HFFc6 (cell line): ENCODE data around the gene SLC10A7. TPM values are rescaled to one million over a fixed set of nuclear protein-coding genes. Genes with fewer than 3 reads are reported as not detected.

Experiments used
- DNase-seq: peaks from one replicate; pipeline ENCODE4 v3.0.0-alpha.2; 2018
- H3K27ac Mint-ChIP-seq: 2 replicates; pipeline ENCODE4 v1.8.0; 2020; ENCODE audit warnings: mild to moderate bottlenecking, mixed read lengths
- H3K27me3 Mint-ChIP-seq: 2 replicates; pipeline ENCODE4 v1.8.0; 2021; ENCODE audit warnings: mild to moderate bottlenecking, moderate library complexity, mixed read lengths; ENCODE audit not compliant: insufficient read depth
- H3K36me3 Mint-ChIP-seq: 2 replicates; pipeline ENCODE4 v1.8.0; 2021; ENCODE audit warnings: low read depth, mixed read lengths
- H3K4me1 Mint-ChIP-seq: 2 replicates; pipeline ENCODE4 v1.8.0; 2020; ENCODE audit warnings: low read depth, mixed read lengths
- H3K4me3 Mint-ChIP-seq: 2 replicates; pipeline ENCODE4 v1.8.0; 2020; ENCODE audit warnings: mild to moderate bottlenecking, moderate library complexity, mixed read lengths
- H3K9me3 Mint-ChIP-seq: 2 replicates; pipeline ENCODE4 v1.8.0; 2020; ENCODE audit warnings: mild to moderate bottlenecking, mixed read lengths
- total RNA-seq, 6 experiments: library from RNA; stranded (reverse); fragmentation: NEBNext Ultra II Directional; extraction: Animal tissue kit (Norgen Biotek cat#: 25700); gene quantifications; 2 replicates in 1 of 6; 3 replicates in 5 of 6; pipeline ENCODE4 v1.2.3, GENCODE V29; 2021
- TF ChIP-seq, protein P1 (sequence below): fragments of 200-600 bp; sonication (generic); IDR thresholded peaks from 2 replicates; pipeline ENCODE4 v1.5.0; 2021; ENCODE audit warnings: antibody characterized with exemption, mild to moderate bottlenecking

Gene SLC10A7
- total RNA-seq, 6 experiments from 2014 or later = 8.8 to 13.2 (median 10.7) TPM

DNA sequence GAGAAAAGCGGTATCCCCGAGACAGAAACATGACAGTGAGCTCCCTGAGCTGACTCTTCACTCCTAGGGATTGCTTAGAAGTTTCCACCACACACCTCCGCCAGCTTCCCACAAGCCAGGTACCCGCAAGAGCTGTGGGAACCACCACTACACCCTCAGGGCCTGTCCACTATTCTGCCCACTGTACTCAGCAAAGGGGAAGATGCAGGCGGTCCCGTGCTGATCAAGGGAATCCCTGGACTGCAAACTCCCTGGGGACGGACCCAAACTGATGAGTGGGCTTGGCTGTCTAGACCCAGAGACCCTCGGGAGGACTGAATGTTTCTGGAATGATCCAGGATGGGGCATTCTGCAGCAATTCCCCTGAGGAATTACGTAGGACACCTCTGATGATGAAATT is 277.2 kb downstream of the SLC10A7 start:
- Mint-ChIP-seq H3K4me1 (peaks cover 64% of the 10 kb centered on the region), H3K36me3 (peaks cover under 1% of the 10 kb centered on the region; the same call in 1 of the 2 replicates), H3K27me3 (peaks cover 2% of the 10 kb centered on the region), H3K9me3 (no peaks in the 10 kb centered on the region), H3K4me3 (no peak overlapping the region), H3K27ac (no peak overlapping the region)
- DNase-seq = no peak
- TF ChIP-seq, protein P1, sequence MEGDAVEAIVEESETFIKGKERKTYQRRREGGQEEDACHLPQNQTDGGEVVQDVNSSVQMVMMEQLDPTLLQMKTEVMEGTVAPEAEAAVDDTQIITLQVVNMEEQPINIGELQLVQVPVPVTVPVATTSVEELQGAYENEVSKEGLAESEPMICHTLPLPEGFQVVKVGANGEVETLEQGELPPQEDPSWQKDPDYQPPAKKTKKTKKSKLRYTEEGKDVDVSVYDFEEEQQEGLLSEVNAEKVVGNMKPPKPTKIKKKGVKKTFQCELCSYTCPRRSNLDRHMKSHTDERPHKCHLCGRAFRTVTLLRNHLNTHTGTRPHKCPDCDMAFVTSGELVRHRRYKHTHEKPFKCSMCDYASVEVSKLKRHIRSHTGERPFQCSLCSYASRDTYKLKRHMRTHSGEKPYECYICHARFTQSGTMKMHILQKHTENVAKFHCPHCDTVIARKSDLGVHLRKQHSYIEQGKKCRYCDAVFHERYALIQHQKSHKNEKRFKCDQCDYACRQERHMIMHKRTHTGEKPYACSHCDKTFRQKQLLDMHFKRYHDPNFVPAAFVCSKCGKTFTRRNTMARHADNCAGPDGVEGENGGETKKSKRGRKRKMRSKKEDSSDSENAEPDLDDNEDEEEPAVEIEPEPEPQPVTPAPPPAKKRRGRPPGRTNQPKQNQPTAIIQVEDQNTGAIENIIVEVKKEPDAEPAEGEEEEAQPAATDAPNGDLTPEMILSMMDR = no peak

DNA sequence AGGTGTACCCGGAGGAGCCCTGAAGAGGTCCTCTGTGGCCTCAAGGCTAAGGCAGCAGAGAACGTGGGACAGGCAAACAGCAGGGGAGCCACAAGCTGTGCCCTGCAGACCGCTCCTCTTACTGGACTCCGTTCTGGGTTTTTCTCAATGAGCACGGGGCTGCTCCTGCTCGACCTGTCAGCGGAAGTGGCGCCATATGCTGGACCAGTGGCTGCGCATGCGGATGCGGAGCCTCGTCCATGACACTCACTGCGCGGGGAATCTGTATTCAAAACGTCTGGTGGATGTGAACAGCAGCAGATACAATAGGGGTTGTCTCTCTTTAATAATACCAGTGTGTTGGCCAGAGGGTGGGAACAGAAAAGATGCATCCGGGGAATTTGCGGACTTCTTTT is 277.9 kb downstream of the SLC10A7 start:
- Mint-ChIP-seq H3K4me1 (peaks cover 64% of the 10 kb centered on the region), H3K27ac (no peak overlapping the region), H3K27me3 (peaks cover 2% of the 10 kb centered on the region), H3K36me3 (no peaks in the 10 kb centered on the region), H3K4me3 (no peak overlapping the region), H3K9me3 (no peaks in the 10 kb centered on the region)
- TF ChIP-seq, protein P1 = no peak
- DNase-seq = no peak

DNA sequence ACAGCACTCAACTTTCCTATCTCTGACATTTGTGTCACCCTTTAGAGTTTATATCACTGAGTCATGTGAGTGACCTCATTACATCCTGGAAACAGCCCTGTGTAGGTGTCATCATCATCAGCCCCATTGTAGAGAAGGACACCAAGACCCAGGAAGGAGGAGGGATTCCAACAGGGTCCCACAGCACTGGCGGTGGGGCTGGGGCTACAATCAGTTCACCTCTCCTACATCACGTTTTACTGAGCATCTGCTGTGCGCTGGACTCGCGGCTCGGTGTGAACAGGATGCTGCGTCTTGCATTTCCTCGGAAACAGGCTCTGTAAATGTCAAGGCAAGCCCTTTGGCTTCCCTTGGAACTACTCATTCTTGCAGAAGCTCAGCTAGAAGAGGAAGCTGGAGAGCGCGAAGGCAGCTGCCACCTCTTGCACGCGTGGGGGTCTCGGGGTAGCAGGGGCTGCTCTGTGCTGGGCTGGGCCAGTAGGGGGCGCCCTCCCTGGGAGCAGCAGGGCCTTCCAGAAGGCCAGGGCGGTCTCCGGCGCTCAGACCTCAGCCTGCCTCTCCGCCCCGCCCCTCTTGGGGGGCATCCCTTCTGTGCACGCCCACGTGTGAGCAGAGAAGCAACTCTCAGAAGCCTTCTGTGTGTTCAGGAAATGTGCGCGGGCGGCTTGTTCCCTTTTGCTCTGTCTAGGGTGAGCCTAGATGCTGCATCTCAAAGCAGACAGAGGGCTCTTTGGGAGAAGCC is 278.4 kb downstream of the SLC10A7 start:
- DNase-seq = peak; percentile 15

DNA sequence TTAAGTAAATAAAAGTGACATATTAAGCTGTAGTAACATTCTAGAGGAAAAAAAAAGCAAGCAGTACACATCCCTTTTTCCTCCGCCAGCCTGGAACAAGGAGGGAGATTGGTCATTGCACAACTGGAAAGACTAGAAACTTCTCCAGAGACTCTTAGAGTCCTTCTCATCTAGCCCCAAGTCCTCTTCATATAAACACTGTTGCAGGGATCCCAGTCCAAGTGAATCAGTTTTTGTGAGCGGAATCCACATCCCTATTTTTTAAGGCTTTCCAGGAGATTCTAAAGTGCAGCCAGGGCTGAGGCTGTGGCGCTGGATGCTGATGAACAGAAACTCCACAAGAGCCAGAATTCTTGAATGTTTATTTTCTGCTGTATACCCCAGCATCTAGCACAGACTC is 283.6 kb downstream of the SLC10A7 start:
- no peaks in the 10 kb centered on the region for H3K36me3 Mint-ChIP-seq
- no peaks in the 10 kb centered on the region for H3K9me3 Mint-ChIP-seq
- H3K27me3 Mint-ChIP-seq = peaks cover 1% of the 10 kb centered on the region
- TF ChIP-seq, protein P1 = no peak
- H3K4me1 Mint-ChIP-seq = peaks cover 33% of the 10 kb centered on the region
- no peak overlapping the region for H3K4me3 Mint-ChIP-seq
- no peak for DNase-seq
- H3K27ac Mint-ChIP-seq = no peak overlapping the region

More for the DNA sequence above, 278.4 kb downstream of the SLC10A7 start:
- Mint-ChIP-seq H3K27me3 (peaks cover 2% of the 10 kb centered on the region), H3K4me3 (no peak overlapping the region), H3K4me1 (peaks cover 64% of the 10 kb centered on the region), H3K27ac (peak overlapping the region; percentile 95), H3K9me3 (no peaks in the 10 kb centered on the region), H3K36me3 (no peaks in the 10 kb centered on the region)
- TF ChIP-seq, protein P1 = peak; percentile 74

DNA sequence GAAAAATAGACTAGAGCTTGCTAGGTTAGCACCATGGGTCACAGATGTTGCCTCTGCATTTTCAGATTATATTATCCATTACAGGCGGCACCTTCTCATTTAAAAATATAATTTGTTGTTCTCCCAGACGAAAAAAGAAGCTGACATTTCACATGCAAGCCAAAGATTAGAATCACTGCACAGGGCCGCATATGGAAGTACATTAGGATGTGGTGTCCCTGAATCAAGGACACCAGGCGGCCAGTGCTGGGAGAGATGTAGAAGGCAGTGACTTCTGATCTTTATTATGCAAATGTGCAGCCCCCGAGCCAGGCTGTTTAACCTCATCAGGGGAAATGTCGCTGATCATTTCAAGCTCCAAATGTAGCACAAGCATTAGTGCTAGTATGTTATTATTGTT is 284.6 kb downstream of the SLC10A7 start:
- Mint-ChIP-seq H3K36me3 (peaks cover under 1% of the 10 kb centered on the region; the same call in 1 of the 2 replicates), H3K27ac (no peak overlapping the region), H3K27me3 (peaks cover 1% of the 10 kb centered on the region), H3K4me1 (peaks cover 22% of the 10 kb centered on the region), H3K9me3 (peaks cover 6% of the 10 kb centered on the region), H3K4me3 (no peak overlapping the region)
- TF ChIP-seq, protein P1 = no peak
- no peak for DNase-seq
